Mesenchymal stem cell (in vitro differentiated cells and primary cell): ENCODE data around the gene PRICKLE2.
A peak's percentile ranks its signal among the peaks of the same experiment; 100 is the strongest.

Source experiments
- DNase-seq: peaks from one replicate; pipeline ENCODE4 v3.0.0-alpha.2; 2013
- H2AFZ ChIP-seq: one replicate; pipeline ENCODE4 v1.6.1; 2013; ENCODE audit warnings: low read depth, mild to moderate bottlenecking, control low read depth, inconsistent platforms, low read length, moderate library complexity
- H2AK5ac ChIP-seq: 2 replicates; pipeline ENCODE4 v1.6.1; 2013; ENCODE audit warnings: low read length, moderate library complexity, mild to moderate bottlenecking, inconsistent platforms; ENCODE audit not compliant: severe bottlenecking
- H2BK120ac ChIP-seq: one replicate; pipeline ENCODE4 v1.6.1; 2013; ENCODE audit warnings: low read depth, mild to moderate bottlenecking, inconsistent platforms, low read length, moderate library complexity
- H2BK12ac ChIP-seq, 2 experiments: one replicate each; pipeline ENCODE4 v1.6.1; 2013; ENCODE audit warnings: inconsistent platforms in 2 of 2, low read length in 2 of 2, mild to moderate bottlenecking in 2 of 2, moderate library complexity in 2 of 2, control low read depth in 1 of 2
- H2BK15ac ChIP-seq: one replicate; pipeline ENCODE4 v1.6.1; 2013; ENCODE audit warnings: mild to moderate bottlenecking, low read depth, inconsistent platforms; ENCODE audit not compliant: poor library complexity, severe bottlenecking
- H2BK5ac ChIP-seq: 2 replicates; pipeline ENCODE4 v1.6.1; 2013; ENCODE audit warnings: low read depth, mild to moderate bottlenecking, low read length, control low read depth, inconsistent platforms; ENCODE audit not compliant: poor library complexity, severe bottlenecking
- H3K14ac ChIP-seq, 2 experiments: one replicate each; pipeline ENCODE4 v1.6.1; 2013; ENCODE audit warnings: inconsistent platforms in 2 of 2, low read length in 2 of 2, control low read depth in 1 of 2, mild to moderate bottlenecking in 1 of 2, moderate library complexity in 1 of 2
- H3K18ac ChIP-seq, 2 experiments: one replicate each; pipeline ENCODE4 v1.6.1; 2013; ENCODE audit warnings: inconsistent platforms in 2 of 2, low read length in 2 of 2, control low read depth in 1 of 2, low read depth in 1 of 2, mild to moderate bottlenecking in 1 of 2
- H3K23ac ChIP-seq, 2 experiments: one replicate each; pipeline ENCODE4 v1.6.1; 2013; ENCODE audit warnings: inconsistent platforms in 2 of 2, low read length in 2 of 2, mild to moderate bottlenecking in 2 of 2, moderate library complexity in 2 of 2, control low read depth in 1 of 2
- H3K27ac ChIP-seq: 2 replicates; pipeline ENCODE4 v1.5.1; 2013; ENCODE audit warnings: mild to moderate bottlenecking, moderate library complexity, low read length, control low read depth, inconsistent platforms; ENCODE audit not compliant: poor library complexity, severe bottlenecking
- H3K27me3 ChIP-seq, 2 experiments: 2 replicates each; pipeline versions ENCODE4 v1.6.1 to v1.7.0; 2013; ENCODE audit warnings: low read length in 2 of 2, mild to moderate bottlenecking in 2 of 2, moderate library complexity in 2 of 2, control low read depth in 1 of 2, inconsistent platforms in 1 of 2; ENCODE audit not compliant: control insufficient read depth in 1 of 2, insufficient read depth in 1 of 2
- H3K36me3 ChIP-seq, 2 experiments: 2 replicates each; pipeline versions ENCODE4 v1.6.1 to v1.7.0; 2013; ENCODE audit warnings: low read length in 2 of 2, control low read depth in 1 of 2, inconsistent platforms in 1 of 2, low read depth in 1 of 2, mild to moderate bottlenecking in 1 of 2; ENCODE audit not compliant: insufficient read depth in 2 of 2, control insufficient read depth in 1 of 2
- H3K4ac ChIP-seq, 2 experiments: one replicate each; pipeline ENCODE4 v1.6.1; 2013; ENCODE audit warnings: inconsistent platforms in 2 of 2, low read length in 2 of 2, mild to moderate bottlenecking in 2 of 2, moderate library complexity in 2 of 2, control low read depth in 1 of 2, low read depth in 1 of 2
- H3K4me1 ChIP-seq: 2 replicates; pipeline ENCODE4 v1.6.1; 2013; ENCODE audit warnings: low read depth, low read length, control low read depth; ENCODE audit not compliant: control insufficient read depth, insufficient read depth
- H3K4me2 ChIP-seq: 2 replicates; pipeline ENCODE4 v1.6.1; 2013; ENCODE audit warnings: low read length, mild to moderate bottlenecking, inconsistent platforms; ENCODE audit not compliant: poor library complexity, severe bottlenecking
- H3K4me3 ChIP-seq, 2 experiments: 2 replicates each; pipeline versions ENCODE4 v1.5.1 to v1.7.0; 2013; ENCODE audit warnings: low read length in 2 of 2, mild to moderate bottlenecking in 2 of 2, control low read depth in 1 of 2, low read depth in 1 of 2; ENCODE audit not compliant: insufficient read depth in 1 of 2
- H3K79me1 ChIP-seq: replicated peaks from 2 replicates; pipeline ENCODE4 v1.6.1; 2013; ENCODE audit warnings: mild to moderate bottlenecking, control low read depth, low read length, inconsistent platforms; ENCODE audit not compliant: poor library complexity, severe bottlenecking
- H3K9ac ChIP-seq: 2 replicates; pipeline ENCODE4 v1.7.0; 2013; ENCODE audit warnings: mild to moderate bottlenecking, low read length, moderate library complexity
- H3K9me3 ChIP-seq: 2 replicates; pipeline ENCODE4 v1.7.0; 2013; ENCODE audit warnings: mild to moderate bottlenecking, low read length; ENCODE audit not compliant: control insufficient read depth
- H4K8ac ChIP-seq: one replicate; pipeline ENCODE4 v1.6.1; 2013; ENCODE audit warnings: inconsistent platforms, mild to moderate bottlenecking, low read length, moderate library complexity
- H4K91ac ChIP-seq: one replicate; pipeline ENCODE4 v1.6.1; 2013; ENCODE audit warnings: mild to moderate bottlenecking, low read length, inconsistent platforms
- WGBS: methylation state at CpG from one replicate; pipeline ENCODE4 v1.1.7; 2013; ENCODE audit warnings: mixed read lengths; 5-methylcytosine and 5-hydroxymethylcytosine counted together

Gene PRICKLE2

GRCh38 chr3:64163755-64164148 lies 61.5 kb downstream of the PRICKLE2 start:
- peaks cover 24 to 49% of the 10 kb centered on the region in 2 experiments for H3K36me3 ChIP-seq
- 69% methylated on average over 4 of the region's 4 CpGs for WGBS
- H2BK15ac ChIP-seq: no peak overlapping the region
- peak overlapping the region; percentile 42 for H3K9ac ChIP-seq
- H4K8ac ChIP-seq: no peak overlapping the region
- H3K9me3 ChIP-seq: no peaks in the 10 kb centered on the region
- peak overlapping the region; percentile 93 for H3K27ac ChIP-seq
- peaks cover 19% of the 10 kb centered on the region for H3K4me1 ChIP-seq
- peak overlapping the region in 1 of 2 experiments; percentile 50 for H3K18ac ChIP-seq
- no peak overlapping the region for H2AFZ ChIP-seq
- H2BK12ac ChIP-seq: peak overlapping the region in 1 of 2 experiments; percentile 83
- no peak overlapping the region for H3K23ac ChIP-seq
- peak overlapping the region; percentile 29 for H2AK5ac ChIP-seq
- H2BK120ac ChIP-seq: no peak overlapping the region
- H3K4ac ChIP-seq: no peak overlapping the region
- DNase-seq: peak; percentile 93
- peak overlapping the region; percentile 83 for H2BK5ac ChIP-seq
- H3K4me2 ChIP-seq: no peak overlapping the region
- no peaks in the 10 kb centered on the region for H3K27me3 ChIP-seq
- no peak overlapping the region for H3K14ac ChIP-seq
- H3K4me3 ChIP-seq: no peak overlapping the region
- no peak overlapping the region for H4K91ac ChIP-seq
- H3K79me1 ChIP-seq: peaks cover 32% of the 10 kb centered on the region

GRCh38 chr3:64163019-64163754 lies 62.1 kb downstream of the PRICKLE2 start:
- peak overlapping the region; percentile 42 for H3K9ac ChIP-seq
- H2AFZ ChIP-seq: no peak overlapping the region

GRCh38 chr3:64161481-64161952 lies 63.7 kb downstream of the PRICKLE2 start:
- Histone ChIP-seq H2BK5ac (no peak overlapping the region), H3K14ac (no peak overlapping the region), H3K9ac (no peak overlapping the region), H3K9me3 (no peaks in the 10 kb centered on the region), H3K18ac (no peak overlapping the region), H3K4me2 (no peak overlapping the region), H2BK15ac (no peak overlapping the region), H3K27ac (no peak overlapping the region), H4K8ac (no peak overlapping the region), H3K4me3 (no peak overlapping the region), H2AK5ac (no peak overlapping the region), H3K23ac (no peak overlapping the region), H3K79me1 (peaks cover 43% of the 10 kb centered on the region), H3K27me3 (no peaks in the 10 kb centered on the region), H2BK120ac (no peak overlapping the region), H2BK12ac (no peak overlapping the region), H2AFZ (no peak overlapping the region), H3K36me3 (peaks cover 38 to 69% of the 10 kb centered on the region in 2 experiments), H4K91ac (no peak overlapping the region), H3K4ac (no peak overlapping the region), H3K4me1 (peaks cover 19% of the 10 kb centered on the region)
- DNase-seq: no peak
- 17% methylated on average over 2 of the region's 2 CpGs for WGBS

More at GRCh38 chr3:64163019-64163754, 62.1 kb downstream of the PRICKLE2 start:
- Histone ChIP-seq H3K79me1 (peaks cover 35% of the 10 kb centered on the region), H2BK15ac (no peak overlapping the region), H3K18ac (peak overlapping the region; percentile 13 to 33), H2BK120ac (no peak overlapping the region), H3K9me3 (no peaks in the 10 kb centered on the region), H3K27me3 (no peaks in the 10 kb centered on the region), H2BK5ac (peak overlapping the region; percentile 91), H3K4me1 (peaks cover 19% of the 10 kb centered on the region), H3K14ac (no peak overlapping the region), H2BK12ac (no peak overlapping the region), H3K4me3 (no peak overlapping the region), H4K8ac (no peak overlapping the region), H3K36me3 (peaks cover 28 to 55% of the 10 kb centered on the region in 2 experiments), H4K91ac (no peak overlapping the region), H3K27ac (peak overlapping the region; percentile 90), H3K4me2 (peak overlapping the region; percentile 57), H2AK5ac (peak overlapping the region; percentile 66), H3K23ac (no peak overlapping the region), H3K4ac (no peak overlapping the region)
- 88% methylated on average over 7 of the region's 8 CpGs for WGBS
- DNase-seq: no peak

GRCh38 chr3:64160000-64160695 lies 65.1 kb downstream of the PRICKLE2 start:
- Histone ChIP-seq H3K9me3 (no peaks in the 10 kb centered on the region), H2AFZ (no peak overlapping the region), H3K27ac (no peak overlapping the region), H2BK15ac (no peak overlapping the region), H3K4me2 (no peak overlapping the region), H4K8ac (no peak overlapping the region), H4K91ac (no peak overlapping the region), H3K9ac (no peak overlapping the region), H3K4me1 (peaks cover 16% of the 10 kb centered on the region), H2AK5ac (no peak overlapping the region), H3K4me3 (no peak overlapping the region), H3K27me3 (no peaks in the 10 kb centered on the region), H3K79me1 (peaks cover 38% of the 10 kb centered on the region), H3K23ac (peak overlapping the region in 1 of 2 experiments; percentile 26), H2BK5ac (no peak overlapping the region), H3K36me3 (peaks cover 30 to 78% of the 10 kb centered on the region in 2 experiments), H2BK12ac (no peak overlapping the region), H3K4ac (no peak overlapping the region), H2BK120ac (no peak overlapping the region), H3K18ac (no peak overlapping the region), H3K14ac (no peak overlapping the region)
- no peak for DNase-seq
- 93% methylated on average over 7 of the region's 8 CpGs for WGBS
